ENCODE data around the gene WRNIP1. TPM values are rescaled to one million over a fixed set of nuclear protein-coding genes. Genes with fewer than 3 reads are reported as not detected.

WRNIP1 gene
- total RNA-seq (2014; rRNA removed; shearing (Covaris generic)): 63.4 and 69.0 TPM in 2 replicates

- peak; percentile 98 for DNase-seq (ENCODE audit: low spot score)
Measured at GRCh38 chr6:2765166-2765895, at the start of gene WRNIP1. WRNIP1 (plus strand) TSS chr6:2765393; CDS start chr6:2765623, 230 bp downstream.

GRCh38 chr6:2715737-2716136 lies 49.5 kb upstream of the WRNIP1 start:
- no peak for DNase-seq (ENCODE audit: low spot score)

GRCh38 chr6:2716936-2717700 lies 48.1 kb upstream of the WRNIP1 start:
- no peak for DNase-seq (ENCODE audit: low spot score)

GRCh38 chr6:2718334-2719092 lies 46.7 kb upstream of the WRNIP1 start:
- DNase-seq (ENCODE audit: low spot score): no peak

- no peak for DNase-seq (ENCODE audit: low spot score)
Measured at GRCh38 chr6:2719093-2719455, 46.1 kb upstream of the WRNIP1 start.

GRCh38 chr6:2721219-2721618 lies 44.0 kb upstream of the WRNIP1 start:
- DNase-seq (ENCODE audit: low spot score): no peak

- DNase-seq (ENCODE audit: low spot score): no peak
Measured at GRCh38 chr6:2725364-2725988, 39.7 kb upstream of the WRNIP1 start.

GRCh38 chr6:2725999-2726567 lies 39.1 kb upstream of the WRNIP1 start:
- peak; percentile 62 for DNase-seq (ENCODE audit: low spot score)

- DNase-seq (ENCODE audit: low spot score): no peak
Measured at GRCh38 chr6:2729921-2730320, 35.3 kb upstream of the WRNIP1 start.

- DNase-seq (ENCODE audit: low spot score): no peak
Measured at GRCh38 chr6:2730353-2731107, 34.7 kb upstream of the WRNIP1 start.

GRCh38 chr6:2731281-2731909 lies 33.8 kb upstream of the WRNIP1 start:
- no peak for DNase-seq (ENCODE audit: low spot score)

- DNase-seq (ENCODE audit: low spot score): no peak
Measured at GRCh38 chr6:2732503-2733089, 32.6 kb upstream of the WRNIP1 start.

GRCh38 chr6:2733324-2733723 lies 31.9 kb upstream of the WRNIP1 start:
- no peak for DNase-seq (ENCODE audit: low spot score)

GRCh38 chr6:2733736-2734480 lies 31.3 kb upstream of the WRNIP1 start:
- DNase-seq (ENCODE audit: low spot score): no peak

GRCh38 chr6:2734488-2735166 lies 30.6 kb upstream of the WRNIP1 start:
- DNase-seq (ENCODE audit: low spot score): no peak

- no peak for DNase-seq (ENCODE audit: low spot score)
Measured at GRCh38 chr6:2737885-2738284, 27.3 kb upstream of the WRNIP1 start.

GRCh38 chr6:2738373-2738979 lies 26.7 kb upstream of the WRNIP1 start:
- peak; percentile 64 for DNase-seq (ENCODE audit: low spot score)

- peak; percentile 67 for DNase-seq (ENCODE audit: low spot score)
Measured at GRCh38 chr6:2739335-2739734, 25.9 kb upstream of the WRNIP1 start.

Data from H4 (cell line).